SK-N-MC (cell line): ENCODE results near the gene DUSP14.

Experiments used
- DNase-seq: peaks from one replicate; pipeline ENCODE4 v3.0.0-alpha.2; 2011; ENCODE audit warnings: low read depth, low spot score
- H3K27ac ChIP-seq: fragments of 200-600 bp; sonication (generic); 2 replicates; pipeline ENCODE4 v1.5.1; 2016; ENCODE audit warnings: mixed run types
- H3K36me3 ChIP-seq: fragments of 200-600 bp; sonication (generic); 2 replicates; pipeline ENCODE4 v1.6.1; 2017; ENCODE audit warnings: antibody characterized with exemption, low read length, mixed read lengths; ENCODE audit not compliant: insufficient read depth
- H3K4me3 ChIP-seq: fragments of 200-600 bp; sonication (generic); 2 replicates; pipeline ENCODE4 v1.5.1; 2016
- H3K9ac ChIP-seq: fragments of 200-600 bp; sonication (generic); 2 replicates; pipeline ENCODE4 v1.8.0; 2017; ENCODE audit warnings: mixed run types, mixed read lengths; ENCODE audit not compliant: insufficient read length
- H3K9me3 ChIP-seq: fragments of 200-600 bp; sonication (generic); 2 replicates; pipeline ENCODE4 v1.6.1; 2017; ENCODE audit warnings: low read depth, mild to moderate bottlenecking, antibody characterized with exemption, low read length, moderate library complexity, mixed read lengths
- EZH2 ChIP-seq: fragments of 200-600 bp; sonication (generic); IDR thresholded peaks from one replicate; pipeline ENCODE4 v1.6.1; 2017; ENCODE audit warnings: antibody characterized with exemption
- FOXP2 ChIP-seq: optimal IDR thresholded peaks from 2 replicates; pipeline ENCODE3; 2011; ENCODE audit warnings: mild to moderate bottlenecking, moderate library complexity; ENCODE audit not compliant: insufficient read depth; ENCODE audit errors: extremely low read length, control extremely low read depth
- POLR2AphosphoS5 ChIP-seq: IDR thresholded peaks from 2 replicates; pipeline ENCODE4 v1.6.1; 2012; ENCODE audit warnings: mild to moderate bottlenecking, low read depth, low read length, borderline replicate concordance

DUSP14 gene

GRCh38 chr17:37479025-37479424 lies 10.7 kb upstream of the DUSP14 start:
- Histone ChIP-seq H3K9me3 (no peaks in the 10 kb centered on the region), H3K9ac (peak overlapping the region; percentile 34), H3K27ac (peak overlapping the region; percentile 90), H3K36me3 (peaks cover 57% of the 10 kb centered on the region), H3K4me3 (no peak overlapping the region)
- no peak for TF ChIP-seq FOXP2
- TF ChIP-seq EZH2: no peak
- no peak for TF ChIP-seq POLR2AphosphoS5
- no peak for DNase-seq

DNA sequence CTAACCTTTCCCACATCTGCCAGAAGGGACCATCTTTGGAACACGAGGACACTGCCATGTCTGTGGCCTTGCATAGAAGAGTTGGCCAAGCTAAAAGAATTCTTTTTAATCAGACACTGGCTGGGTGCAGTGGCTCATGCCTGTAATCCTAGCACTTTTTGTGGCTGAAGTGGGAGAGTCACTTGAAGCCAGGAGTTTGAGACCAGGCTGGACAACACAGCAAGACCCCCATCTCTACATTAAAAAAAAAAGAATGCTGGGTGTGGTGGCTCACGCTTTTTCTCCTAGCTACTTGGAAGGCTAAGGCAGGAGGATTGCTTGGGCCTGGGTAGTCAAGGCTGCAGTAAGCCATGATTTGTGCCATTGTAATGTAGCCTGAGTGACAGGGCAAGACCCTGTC lies 9.3 kb upstream of the DUSP14 start:
- Histone ChIP-seq H3K9ac (no peak overlapping the region), H3K4me3 (no peak overlapping the region), H3K9me3 (no peaks in the 10 kb centered on the region), H3K36me3 (peaks cover 49% of the 10 kb centered on the region), H3K27ac (no peak overlapping the region)
- DNase-seq: no peak
- TF ChIP-seq FOXP2 (no peak), EZH2 (no peak), POLR2AphosphoS5 (no peak)

DNA sequence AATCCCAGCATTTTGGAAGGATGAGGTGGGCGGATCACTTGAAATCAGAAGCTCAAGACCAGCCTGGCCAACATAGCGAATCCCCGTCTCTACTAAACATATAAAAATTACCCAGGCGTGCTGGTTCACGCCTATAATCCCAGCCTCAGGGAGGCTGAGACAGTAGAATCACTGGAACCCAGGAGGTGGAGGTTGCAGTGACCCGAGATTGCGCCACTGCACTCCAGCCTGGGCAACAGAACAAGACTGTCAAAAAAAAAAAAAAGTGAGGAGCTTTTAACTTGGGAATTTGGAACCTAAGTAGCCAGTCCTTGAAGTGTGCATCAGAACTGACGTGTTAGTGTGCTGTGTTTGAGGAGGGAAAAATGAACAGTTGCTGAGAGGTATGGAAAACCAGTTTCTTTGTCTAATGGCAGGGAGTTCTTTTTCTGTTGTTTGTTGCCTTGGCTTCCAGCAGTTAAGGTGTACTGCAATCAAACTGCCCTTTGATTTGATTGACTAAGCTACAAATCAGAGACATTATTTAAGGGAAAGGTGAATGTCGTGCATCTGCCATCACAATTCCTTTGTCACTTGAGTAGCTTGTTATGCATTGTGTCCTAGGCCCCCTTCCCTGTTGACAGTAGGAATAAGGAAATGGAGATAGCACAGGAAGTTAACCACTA lies 8.6 kb upstream of the DUSP14 start:
- peak overlapping the region; percentile 26 for H3K27ac ChIP-seq
- DNase-seq: no peak
- no peak overlapping the region for H3K9ac ChIP-seq
- peaks cover 42% of the 10 kb centered on the region for H3K36me3 ChIP-seq
- no peak overlapping the region for H3K4me3 ChIP-seq
- TF ChIP-seq FOXP2: no peak
- no peak for TF ChIP-seq POLR2AphosphoS5
- no peak for TF ChIP-seq EZH2
- no peaks in the 10 kb centered on the region for H3K9me3 ChIP-seq

GRCh38 chr17:37483311-37484039 lies 6.2 kb upstream of the DUSP14 start:
- Histone ChIP-seq H3K27ac (peak overlapping the region; percentile 60), H3K36me3 (peaks cover 18% of the 10 kb centered on the region), H3K4me3 (peak overlapping the region; percentile 4; the same call in 1 of the 2 replicates), H3K9ac (no peak overlapping the region), H3K9me3 (no peaks in the 10 kb centered on the region)
- DNase-seq: no peak
- TF ChIP-seq FOXP2 (no peak), POLR2AphosphoS5 (no peak)

DNA sequence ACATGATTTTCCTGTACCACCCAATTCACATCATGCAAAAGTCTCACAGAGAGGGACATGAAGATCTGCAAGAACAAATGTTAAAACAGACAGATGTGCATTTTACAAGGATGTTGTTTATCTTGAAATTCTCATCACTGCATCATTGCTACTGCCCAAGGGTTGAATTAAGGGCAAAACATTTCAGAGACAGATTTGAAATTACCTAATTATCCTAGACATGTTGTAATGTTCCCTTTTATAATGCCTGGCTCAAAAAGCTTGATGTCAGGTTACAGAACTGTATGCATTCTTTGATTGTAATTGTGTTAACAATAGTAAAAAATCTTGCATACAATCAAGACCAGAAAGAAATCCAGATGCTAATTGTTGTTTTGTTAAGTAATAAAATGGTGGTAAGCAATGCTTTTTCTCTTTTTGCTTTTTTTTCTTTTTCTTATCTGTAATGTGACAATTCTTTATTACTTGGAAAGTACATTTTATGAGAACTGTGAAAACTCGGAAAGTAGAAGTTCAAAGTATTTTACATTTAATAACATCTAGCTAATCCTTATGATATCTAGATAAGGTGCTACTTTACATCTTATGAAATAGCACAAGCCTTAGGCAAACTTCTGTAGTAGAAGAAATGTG lies 3.6 kb upstream of the DUSP14 start:
- DNase-seq: no peak
- no peak overlapping the region for H3K4me3 ChIP-seq
- H3K36me3 ChIP-seq: no peaks in the 10 kb centered on the region
- H3K27ac ChIP-seq: peak overlapping the region; percentile 60; the same call in 1 of the 2 replicates
- H3K9ac ChIP-seq: no peak overlapping the region
- H3K9me3 ChIP-seq: no peaks in the 10 kb centered on the region
- TF ChIP-seq POLR2AphosphoS5: no peak

GRCh38 chr17:37488009-37488604 lies 1.6 kb upstream of the DUSP14 start:
- DNase-seq: peak; percentile 69
- Histone ChIP-seq H3K36me3 (no peaks in the 10 kb centered on the region), H3K27ac (peak overlapping the region; percentile 97), H3K4me3 (peak overlapping the region; percentile 95), H3K9ac (peak overlapping the region; percentile 88), H3K9me3 (no peaks in the 10 kb centered on the region)
- TF ChIP-seq EZH2: no peak
- TF ChIP-seq POLR2AphosphoS5: no peak
- TF ChIP-seq FOXP2: peak; percentile 80

GRCh38 chr17:37488607-37489196 lies 989 bp upstream of the DUSP14 start:
- peak overlapping the region; percentile 97 for H3K27ac ChIP-seq
- no peaks in the 10 kb centered on the region for H3K9me3 ChIP-seq
- peak overlapping the region; percentile 95 for H3K4me3 ChIP-seq
- no peak for TF ChIP-seq EZH2
- no peak for TF ChIP-seq FOXP2
- TF ChIP-seq POLR2AphosphoS5: peak; percentile 40; the same call in 1 of the 2 replicates
- H3K9ac ChIP-seq: peak overlapping the region; percentile 88
- no peak for DNase-seq
- no peaks in the 10 kb centered on the region for H3K36me3 ChIP-seq
